Neutrophil (primary cell): ENCODE measurements around the gene MEGF6.
A peak's percentile ranks its signal among the peaks of the same experiment; 100 is the strongest.

Source experiments
- H3K27ac ChIP-seq: fragments of 200-600 bp; sonication (generic); 2 replicates; pipeline ENCODE4 v1.5.1; 2016; ENCODE audit warnings: mild to moderate bottlenecking, moderate library complexity
- H3K27me3 ChIP-seq: fragments of 200-600 bp; sonication (generic); 2 replicates; pipeline ENCODE4 v1.6.0; 2016; ENCODE audit warnings: mild to moderate bottlenecking
- H3K36me3 ChIP-seq: fragments of 200-600 bp; sonication (generic); 2 replicates; pipeline ENCODE4 v1.5.1; 2017
- H3K4me1 ChIP-seq, 2 experiments: fragments of 200-600 bp in 1 of 2; sonication (generic) in 1 of 2; 1 replicate in 1 of 2; 2 replicates in 1 of 2; pipeline versions ENCODE4 v1.5.1 to v1.6.1; 2013 to 2016; ENCODE audit warnings: low read depth in 1 of 2, low read length in 1 of 2, mild to moderate bottlenecking in 1 of 2, moderate library complexity in 1 of 2; ENCODE audit not compliant: control insufficient read depth in 1 of 2, insufficient read depth in 1 of 2
- H3K4me3 ChIP-seq, 2 experiments: fragments of 200-600 bp in 1 of 2; sonication (generic) in 1 of 2; 1 replicate in 1 of 2; 2 replicates in 1 of 2; pipeline ENCODE4 v1.5.1; 2013 to 2016; ENCODE audit warnings: low read depth in 1 of 2, low read length in 1 of 2, mild to moderate bottlenecking in 1 of 2, moderate library complexity in 1 of 2
- H3K9me3 ChIP-seq: fragments of 200-600 bp; sonication (generic); 2 replicates; pipeline ENCODE4 v1.5.1; 2016
- CTCF ChIP-seq: fragments of 200-600 bp; sonication (generic); IDR thresholded peaks from 2 replicates; pipeline ENCODE4 v1.5.1; 2016; ENCODE audit warnings: antibody characterized with exemption

MEGF6 gene

GRCh38 chr1:3630161-3630611 lies 18.9 kb upstream of the MEGF6 start:
- TF ChIP-seq CTCF: no peak
- Histone ChIP-seq H3K4me3 (no peak overlapping the region), H3K4me1 (peaks cover 11 to 15% of the 10 kb centered on the region in 2 experiments), H3K27ac (peak overlapping the region; percentile 49), H3K36me3 (peaks cover 93% of the 10 kb centered on the region), H3K27me3 (no peaks in the 10 kb centered on the region), H3K9me3 (no peaks in the 10 kb centered on the region)

DNA sequence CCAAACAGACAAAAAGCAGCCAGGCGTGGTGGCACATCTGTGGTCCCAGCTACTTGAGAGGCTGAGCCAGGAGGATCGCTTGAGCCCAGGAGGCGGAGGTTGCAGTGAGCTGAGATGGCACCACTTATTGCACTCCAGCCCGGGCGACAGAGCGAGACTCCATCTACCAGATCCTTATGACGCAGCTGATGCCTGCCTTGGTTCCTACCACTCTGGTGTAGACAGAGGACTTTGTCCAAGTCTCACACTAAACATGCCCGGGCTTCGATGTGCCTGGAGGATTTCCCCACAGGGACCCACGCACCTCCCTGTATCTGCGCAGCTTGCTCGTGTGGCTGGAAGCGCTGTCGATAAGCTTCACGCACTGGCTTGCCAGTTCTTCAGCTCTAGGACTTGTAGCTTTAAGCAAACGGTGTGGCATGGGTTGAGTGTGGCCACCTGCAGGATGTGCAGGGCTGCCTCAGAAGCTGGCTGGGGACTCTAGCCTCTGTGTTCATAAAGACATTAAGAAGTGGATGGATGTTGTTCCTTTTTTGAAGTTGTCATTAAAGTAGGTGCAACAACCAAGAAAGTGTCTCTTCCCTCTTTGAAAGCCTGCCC lies 18.4 kb upstream of the MEGF6 start:
- H3K36me3 ChIP-seq: peaks cover 88% of the 10 kb centered on the region
- TF ChIP-seq CTCF: no peak

DNA sequence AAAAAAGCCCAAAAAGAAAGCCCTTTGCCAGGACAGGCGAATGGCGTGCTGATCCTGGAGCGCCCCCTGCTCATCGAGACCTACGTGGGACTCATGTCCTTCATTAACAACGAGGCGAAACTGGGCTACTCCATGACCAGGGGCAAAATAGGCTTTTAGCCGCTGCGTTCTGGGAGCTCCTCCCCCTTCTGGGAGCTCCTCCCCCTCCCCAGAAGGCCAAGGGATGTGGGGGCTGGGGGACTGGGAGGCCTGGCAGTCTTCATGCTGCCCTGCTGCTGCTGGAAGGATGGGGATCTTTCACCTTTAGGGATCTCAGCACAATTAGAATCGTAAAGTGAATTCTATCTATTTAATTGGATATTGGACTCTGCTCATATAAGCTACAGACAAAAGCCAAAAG lies 17.1 kb upstream of the MEGF6 start:
- no peaks in the 10 kb centered on the region for H3K27me3 ChIP-seq
- H3K27ac ChIP-seq: no peak overlapping the region
- TF ChIP-seq CTCF: no peak
- no peaks in the 10 kb centered on the region for H3K9me3 ChIP-seq
- H3K4me3 ChIP-seq: no peak overlapping the region
- H3K4me1 ChIP-seq: peaks cover 18 to 23% of the 10 kb centered on the region in 2 experiments
- peaks cover 75% of the 10 kb centered on the region for H3K36me3 ChIP-seq

More for the DNA sequence above, 18.4 kb upstream of the MEGF6 start:
- peaks cover 11 to 15% of the 10 kb centered on the region in 2 experiments for H3K4me1 ChIP-seq
- no peaks in the 10 kb centered on the region for H3K9me3 ChIP-seq
- H3K27me3 ChIP-seq: no peaks in the 10 kb centered on the region
- no peak overlapping the region for H3K4me3 ChIP-seq
- H3K27ac ChIP-seq: peak overlapping the region; percentile 49

- H3K27ac ChIP-seq: no peak overlapping the region
- H3K4me3 ChIP-seq: no peak overlapping the region
- TF ChIP-seq CTCF: no peak
- H3K27me3 ChIP-seq: no peaks in the 10 kb centered on the region
- H3K36me3 ChIP-seq: peaks cover 68% of the 10 kb centered on the region
- H3K4me1 ChIP-seq: peaks cover 26 to 30% of the 10 kb centered on the region in 2 experiments
- H3K9me3 ChIP-seq: no peaks in the 10 kb centered on the region
Measured at GRCh38 chr1:3627515-3628253, 16.4 kb upstream of the MEGF6 start.

DNA sequence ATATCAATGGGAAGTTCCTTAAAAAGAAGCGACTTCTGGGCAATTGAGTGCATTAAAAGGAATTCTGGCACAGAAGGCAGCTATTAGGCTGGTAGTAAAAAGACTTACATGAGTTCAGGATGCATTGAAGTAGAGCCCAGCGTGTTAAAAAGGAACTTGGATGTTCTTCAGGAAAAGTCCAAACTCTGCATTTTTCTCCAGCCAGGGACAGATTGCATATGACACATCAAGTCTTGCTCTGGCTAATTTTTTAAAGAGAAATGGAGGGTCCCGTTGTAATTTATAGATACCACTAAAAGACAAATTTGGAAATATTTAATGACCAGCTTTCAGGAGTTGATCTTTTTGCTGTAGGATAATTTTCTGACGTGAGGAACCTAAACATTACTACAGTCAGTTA lies 14.7 kb upstream of the MEGF6 start:
- TF ChIP-seq CTCF: no peak
- Histone ChIP-seq H3K27ac (peak overlapping the region; percentile 91), H3K36me3 (peaks cover 60% of the 10 kb centered on the region), H3K4me3 (peak overlapping the region; percentile 98), H3K9me3 (no peaks in the 10 kb centered on the region), H3K27me3 (no peaks in the 10 kb centered on the region), H3K4me1 (peaks cover 31 to 35% of the 10 kb centered on the region in 2 experiments)
